Neural progenitor cell (in vitro differentiated cells): ENCODE results near the gene KAT2B. TPM values are rescaled to one million over a fixed set of nuclear protein-coding genes. Genes with fewer than 3 reads are reported as not detected.

Source experiments
- DNase-seq: peaks from one replicate; pipeline ENCODE4 v3.0.0-alpha.2; 2016; ENCODE audit warnings: low spot score
- H2AFZ ChIP-seq: fragments of 200-600 bp; sonication (generic); replicated peaks from 2 replicates; pipeline ENCODE4 v1.6.1; 2016; ENCODE audit warnings: antibody characterized with exemption
- H3F3A ChIP-seq: fragments of 200-600 bp; sonication (generic); 2 replicates; pipeline ENCODE4 v1.6.1; 2016; ENCODE audit warnings: antibody characterized with exemption, low read depth
- H3K27ac ChIP-seq: fragments of 200-600 bp; sonication (generic); 2 replicates; pipeline ENCODE4 v1.5.1; 2016; ENCODE audit warnings: mild to moderate bottlenecking
- H3K27me3 ChIP-seq: fragments of 200-600 bp; sonication (generic); 2 replicates; pipeline ENCODE4 v1.6.1; 2016; ENCODE audit warnings: mild to moderate bottlenecking, moderate library complexity
- H3K36me3 ChIP-seq: fragments of 200-600 bp; sonication (generic); 2 replicates; pipeline ENCODE4 v1.5.1; 2016
- H3K4me1 ChIP-seq: fragments of 200-600 bp; sonication (generic); 2 replicates; pipeline ENCODE4 v1.6.1; 2016; ENCODE audit warnings: mixed run types
- H3K4me2 ChIP-seq: fragments of 200-600 bp; sonication (generic); 2 replicates; pipeline ENCODE4 v1.6.1; 2016
- H3K4me3 ChIP-seq: fragments of 200-600 bp; sonication (generic); 2 replicates; pipeline ENCODE4 v1.5.1; 2016
- H3K79me2 ChIP-seq: fragments of 200-600 bp; sonication (generic); 2 replicates; pipeline ENCODE4 v1.6.1; 2016; ENCODE audit warnings: low read depth
- H3K9ac ChIP-seq: fragments of 200-600 bp; sonication (generic); 2 replicates; pipeline ENCODE4 v1.6.1; 2016
- H3K9me3 ChIP-seq: fragments of 200-600 bp; sonication (generic); 2 replicates; pipeline ENCODE4 v1.5.1; 2016; ENCODE audit warnings: low read depth
- H4K20me1 ChIP-seq: fragments of 200-600 bp; sonication (generic); 2 replicates; pipeline ENCODE4 v1.6.1; 2016; ENCODE audit warnings: low read depth
- H3K27ac Mint-ChIP-seq: 3 replicates; pipeline ENCODE4 v1.8.0; 2021; ENCODE audit warnings: mixed read lengths
- H3K27me3 Mint-ChIP-seq: 2 replicates; pipeline ENCODE4 v1.8.0; 2022; ENCODE audit warnings: low read depth, mild to moderate bottlenecking, inconsistent platforms, moderate library complexity, mixed read lengths; ENCODE audit not compliant: insufficient read depth
- H3K36me3 Mint-ChIP-seq: 3 replicates; pipeline ENCODE4 v1.8.0; 2021; ENCODE audit warnings: mixed read lengths
- H3K4me1 Mint-ChIP-seq: 3 replicates; pipeline ENCODE4 v1.8.0; 2021; ENCODE audit warnings: mixed read lengths
- H3K4me3 Mint-ChIP-seq: 3 replicates; pipeline ENCODE4 v1.8.0; 2021; ENCODE audit warnings: mild to moderate bottlenecking, moderate library complexity, mixed read lengths
- H3K9me3 Mint-ChIP-seq: 3 replicates; pipeline ENCODE4 v1.8.0; 2020; ENCODE audit warnings: mixed read lengths
- CTCF ChIP-seq: fragments of 200-600 bp; sonication (generic); IDR thresholded peaks from 2 replicates; pipeline ENCODE4 v1.5.1; 2017; ENCODE audit warnings: antibody characterized with exemption, mild to moderate bottlenecking
- EZH2 ChIP-seq: fragments of 200-600 bp; sonication (generic); IDR thresholded peaks from 2 replicates; pipeline ENCODE4 v1.6.1; 2017; ENCODE audit warnings: antibody characterized with exemption, mild to moderate bottlenecking, moderate library complexity
- EZH2phosphoT487 ChIP-seq: fragments of 200-600 bp; sonication (generic); IDR thresholded peaks from 2 replicates; pipeline ENCODE4 v1.6.1; 2017; ENCODE audit warnings: antibody characterized with exemption
- total RNA-seq: library from RNA; depleted of rRNA; stranded (reverse); fragments of >200 nt; gene quantifications from 2 replicates; pipeline ENCODE4 v1.2.3, GENCODE V29; 2015; ENCODE audit warnings: low replicate concordance

KAT2B gene
- total RNA-seq, 1 donor from 2014 or later, result 21.6 TPM

DNA sequence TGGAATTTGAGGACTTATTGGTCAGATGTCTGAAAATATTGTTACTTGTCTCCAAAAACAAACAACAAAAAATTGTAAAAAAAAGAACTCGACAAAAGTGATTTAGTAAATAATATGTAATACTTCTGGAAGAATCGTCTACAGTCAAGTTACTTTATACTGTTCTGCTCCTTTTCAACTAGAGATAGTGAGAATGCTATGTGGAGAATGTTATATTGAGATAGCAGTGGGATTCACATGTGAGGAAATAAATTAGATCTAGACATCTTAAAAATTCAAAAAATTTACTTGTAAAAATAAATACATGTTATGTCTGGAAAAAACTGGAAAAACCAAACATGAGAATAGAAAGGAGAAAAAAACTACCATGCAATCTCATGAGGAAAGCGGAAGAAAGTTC is 80.8 kb downstream of the KAT2B start:
- no peaks in the 10 kb centered on the region for H3F3A ChIP-seq
- H3K4me1 ChIP-seq, result no peaks in the 10 kb centered on the region
- H3K4me3 ChIP-seq, result no peak overlapping the region
- H3K79me2 ChIP-seq, result no peaks in the 10 kb centered on the region
- DNase-seq, result no peak
- H3K27me3 Mint-ChIP-seq, result peaks cover 2% of the 10 kb centered on the region
- no peaks in the 10 kb centered on the region for H3K9me3 Mint-ChIP-seq
- H3K9ac ChIP-seq, result no peak overlapping the region
- H3K27ac Mint-ChIP-seq, result no peak overlapping the region
- no peak overlapping the region for H3K4me2 ChIP-seq
- no peaks in the 10 kb centered on the region for H3K9me3 ChIP-seq
- no peak overlapping the region for H3K27ac ChIP-seq
- H3K36me3 Mint-ChIP-seq, result peaks cover 6% of the 10 kb centered on the region
- H3K27me3 ChIP-seq, result no peaks in the 10 kb centered on the region
- no peak overlapping the region for H3K4me3 Mint-ChIP-seq
- H3K4me1 Mint-ChIP-seq, result no peaks in the 10 kb centered on the region
- no peaks in the 10 kb centered on the region for H3K36me3 ChIP-seq
- H2AFZ ChIP-seq, result no peak overlapping the region
- TF ChIP-seq EZH2phosphoT487, result no peak
- no peak for TF ChIP-seq EZH2
- TF ChIP-seq CTCF, result no peak
- no peaks in the 10 kb centered on the region for H4K20me1 ChIP-seq

- Mint-ChIP-seq H3K9me3 (no peaks in the 10 kb centered on the region), H3K4me1 (no peaks in the 10 kb centered on the region), H3K27me3 (peaks cover 2% of the 10 kb centered on the region), H3K36me3 (peaks cover 15% of the 10 kb centered on the region), H3K27ac (no peak overlapping the region), H3K4me3 (no peak overlapping the region)
- Histone ChIP-seq H3K4me3 (no peak overlapping the region), H3K9me3 (no peaks in the 10 kb centered on the region), H3K9ac (no peak overlapping the region), H3K27ac (no peak overlapping the region), H3K79me2 (no peaks in the 10 kb centered on the region), H2AFZ (no peak overlapping the region), H3K4me2 (no peak overlapping the region), H3K27me3 (no peaks in the 10 kb centered on the region), H3K36me3 (no peaks in the 10 kb centered on the region), H3K4me1 (no peaks in the 10 kb centered on the region), H4K20me1 (no peaks in the 10 kb centered on the region), H3F3A (no peaks in the 10 kb centered on the region)
- no peak for TF ChIP-seq EZH2phosphoT487
- no peak for TF ChIP-seq CTCF
- no peak for TF ChIP-seq EZH2
- DNase-seq, result no peak
Observed at GRCh38 chr3:20123131-20123652, 82.9 kb downstream of the KAT2B start.

GRCh38 chr3:20125289-20125688 is 85.0 kb downstream of the KAT2B start:
- H3K4me3 Mint-ChIP-seq, result no peak overlapping the region
- H3K9me3 ChIP-seq, result no peaks in the 10 kb centered on the region
- H4K20me1 ChIP-seq, result no peaks in the 10 kb centered on the region
- H3K27me3 Mint-ChIP-seq, result peaks cover 2% of the 10 kb centered on the region
- H3F3A ChIP-seq, result no peaks in the 10 kb centered on the region
- no peaks in the 10 kb centered on the region for H3K79me2 ChIP-seq
- H3K27ac ChIP-seq, result no peak overlapping the region
- H3K27me3 ChIP-seq, result no peaks in the 10 kb centered on the region
- H3K4me1 Mint-ChIP-seq, result no peaks in the 10 kb centered on the region
- H3K27ac Mint-ChIP-seq, result no peak overlapping the region
- H3K36me3 ChIP-seq, result no peaks in the 10 kb centered on the region
- DNase-seq, result no peak
- no peak overlapping the region for H3K4me3 ChIP-seq
- no peaks in the 10 kb centered on the region for H3K4me1 ChIP-seq
- H3K9me3 Mint-ChIP-seq, result no peaks in the 10 kb centered on the region
- no peak overlapping the region for H3K9ac ChIP-seq
- peaks cover 15% of the 10 kb centered on the region for H3K36me3 Mint-ChIP-seq
- no peak for TF ChIP-seq EZH2
- TF ChIP-seq CTCF, result no peak
- TF ChIP-seq EZH2phosphoT487, result no peak
- no peak overlapping the region for H3K4me2 ChIP-seq
- H2AFZ ChIP-seq, result no peak overlapping the region
